Stomach smooth muscle (tissue), 2 donors: ENCODE data around the gene TBRG4.
A peak's percentile ranks its signal among the peaks of the same experiment; 100 is the strongest.

ENCODE experiments used
- H3K27ac ChIP-seq: one replicate; pipeline ENCODE4 v1.7.0; 2013; ENCODE audit warnings: mild to moderate bottlenecking, low read length, inconsistent platforms
- H3K27me3 ChIP-seq, 2 donors: one replicate each; pipeline ENCODE4 v1.7.0; 2013; ENCODE audit warnings: low read length in 2 of 2; ENCODE audit not compliant: insufficient read depth in 2 of 2, control insufficient read depth in 1 of 2
- H3K36me3 ChIP-seq, 2 donors: one replicate each; pipeline ENCODE4 v1.7.0; 2013; ENCODE audit warnings: low read length in 2 of 2; ENCODE audit not compliant: control insufficient read depth in 2 of 2, insufficient read depth in 2 of 2
- H3K4me1 ChIP-seq: one replicate; pipeline ENCODE4 v1.7.0; 2013; ENCODE audit warnings: low read length; ENCODE audit not compliant: control insufficient read depth, insufficient read depth
- H3K4me3 ChIP-seq, 2 donors: one replicate each; pipeline ENCODE4 v1.7.0; 2013; ENCODE audit warnings: low read length in 2 of 2
- H3K9ac ChIP-seq, 2 donors: one replicate each; pipeline ENCODE4 v1.7.0; 2013; ENCODE audit warnings: low read length in 2 of 2, mild to moderate bottlenecking in 1 of 2
- H3K9me3 ChIP-seq, 2 donors: one replicate each; pipeline ENCODE4 v1.7.0; 2013; ENCODE audit warnings: low read length in 2 of 2; ENCODE audit not compliant: control insufficient read depth in 2 of 2
- donor health status: healthy.
- donor health status: Pancreatic carcinoma.

The TBRG4 gene

GRCh38 chr7:45088146-45088701, 23.3 kb downstream of the TBRG4 start:
- H3K9ac ChIP-seq, result peak overlapping the region; percentile 55 to 59

DNA sequence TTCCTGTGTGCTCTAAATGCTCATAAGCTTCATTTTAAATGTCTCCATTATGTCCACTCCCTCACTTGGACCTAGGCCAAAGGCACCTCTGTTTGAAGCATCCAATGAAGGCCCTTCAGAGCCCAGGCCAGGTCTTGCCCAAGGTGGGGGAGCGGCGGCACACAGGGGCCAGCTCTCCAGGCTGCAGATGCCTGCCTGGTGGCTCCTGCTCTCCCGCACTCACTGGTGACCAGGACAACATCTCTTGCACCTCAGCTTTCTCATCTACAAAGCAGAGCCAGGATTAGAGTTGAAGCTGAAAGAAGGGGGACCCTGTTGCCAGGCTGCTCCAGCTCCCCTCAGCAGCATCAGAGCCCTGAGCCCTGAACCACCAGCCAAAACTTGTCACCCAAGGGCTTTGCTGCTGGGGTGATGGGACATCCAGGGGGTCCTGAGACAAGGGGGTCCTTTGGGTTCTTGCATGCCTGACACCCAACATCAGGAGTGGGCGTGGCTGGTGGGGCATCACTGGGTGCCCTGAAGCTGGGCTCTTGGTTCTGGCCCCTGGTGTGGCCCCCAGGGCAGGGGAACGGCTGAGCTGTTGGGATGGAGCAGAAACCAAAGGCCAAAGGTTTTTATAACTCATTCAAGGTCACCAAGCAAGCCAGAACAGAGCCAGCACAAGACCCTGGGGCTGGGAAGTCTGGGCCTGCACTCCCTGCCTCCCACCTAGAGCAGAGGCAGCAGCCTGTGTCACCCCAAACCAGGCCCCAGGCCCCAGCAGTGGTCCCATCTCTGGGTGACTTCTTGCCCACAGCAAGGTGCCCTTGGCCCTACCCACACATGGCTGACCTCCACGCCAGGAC, 24.0 kb downstream of the TBRG4 start:
- Histone ChIP-seq H3K36me3 (peaks cover 2% of the 10 kb centered on the region in 2 donors), H3K27ac (peak overlapping the region; percentile 70), H3K4me3 (peak overlapping the region in 1 of 2 donors; percentile 78), H3K4me1 (peaks cover 15% of the 10 kb centered on the region), H3K9ac (peak overlapping the region in 1 of 2 donors; percentile 59), H3K9me3 (no peaks in the 10 kb centered on the region), H3K27me3 (no peaks in the 10 kb centered on the region)

More at GRCh38 chr7:45088146-45088701, 23.3 kb downstream of the TBRG4 start:
- no peaks in the 10 kb centered on the region for H3K27me3 ChIP-seq
- peak overlapping the region; percentile 49 to 78 for H3K4me3 ChIP-seq
- no peaks in the 10 kb centered on the region for H3K9me3 ChIP-seq
- H3K27ac ChIP-seq, result peak overlapping the region; percentile 70
- peaks cover 15% of the 10 kb centered on the region for H3K4me1 ChIP-seq
- peaks cover 2% of the 10 kb centered on the region in 2 donors for H3K36me3 ChIP-seq

DNA sequence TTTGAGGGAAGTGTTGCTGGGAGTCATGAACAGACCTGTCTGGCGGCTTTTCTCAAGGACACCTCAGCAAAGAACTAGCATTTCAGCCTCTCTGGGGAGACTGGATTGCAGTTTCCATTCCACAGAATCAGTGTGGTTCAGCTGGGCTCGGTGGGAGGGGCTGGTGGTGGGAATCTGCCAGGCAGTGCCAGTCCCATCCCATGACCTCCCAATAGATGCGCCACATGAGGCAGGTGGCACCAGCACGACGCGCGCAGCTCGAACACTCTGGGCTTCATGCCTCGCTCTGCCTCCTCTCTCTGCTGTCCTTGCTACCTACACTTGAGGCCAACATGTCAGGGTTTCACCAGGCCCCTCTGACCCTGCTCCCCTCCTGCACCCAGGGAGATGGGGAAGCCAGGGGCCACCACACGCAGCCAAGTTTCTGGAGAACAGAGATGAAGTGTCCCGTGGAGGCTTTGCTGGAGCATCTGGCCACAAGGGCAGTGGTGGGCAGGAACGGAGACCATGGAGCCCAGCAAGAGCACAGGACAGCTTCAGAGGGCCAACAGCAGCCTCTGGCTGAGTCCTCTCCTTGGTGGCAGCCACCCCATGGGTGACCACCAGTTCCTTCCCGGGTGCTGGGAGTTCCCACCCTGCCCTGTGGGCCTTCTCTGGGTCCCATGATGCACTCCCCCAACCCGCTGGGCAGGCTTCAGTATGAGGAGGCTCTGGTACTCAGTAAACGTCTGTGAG, 25.0 kb downstream of the TBRG4 start:
- Histone ChIP-seq H3K9ac (no peak overlapping the region), H3K36me3 (peaks cover 2% of the 10 kb centered on the region in 2 donors), H3K4me1 (peaks cover 15% of the 10 kb centered on the region)

DNA sequence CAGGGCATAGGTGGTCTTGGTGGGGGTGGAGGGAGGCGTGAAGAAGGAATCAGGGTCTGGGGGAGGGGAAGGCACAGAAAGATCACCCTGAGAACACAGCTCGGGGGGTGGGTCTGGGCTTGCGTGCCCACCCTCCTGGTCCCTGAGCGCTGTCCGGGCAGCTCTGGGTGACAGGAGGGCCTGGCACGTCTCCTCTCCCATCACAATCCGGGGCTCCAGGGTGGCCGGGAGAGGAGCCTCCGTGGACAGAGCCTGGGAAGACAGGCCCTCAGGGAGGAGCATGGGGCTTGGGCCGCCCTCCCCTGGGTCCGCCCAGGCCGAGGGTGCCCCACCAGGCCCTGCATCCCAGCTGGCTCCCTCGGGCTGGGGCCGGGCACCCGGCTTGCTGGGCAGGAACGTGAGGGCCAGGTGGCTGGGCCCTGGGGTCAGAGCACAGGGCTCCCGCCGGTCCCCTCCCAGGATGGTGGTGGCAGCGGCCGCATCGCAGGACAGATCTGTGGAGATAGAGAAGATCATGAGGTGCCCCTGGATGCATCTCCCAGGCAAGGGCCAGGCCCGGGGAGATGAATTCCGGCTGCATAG, 25.8 kb downstream of the TBRG4 start:
- Histone ChIP-seq H3K27me3 (no peaks in the 10 kb centered on the region), H3K27ac (no peak overlapping the region), H3K4me1 (peaks cover 15% of the 10 kb centered on the region), H3K36me3 (peaks cover 2% of the 10 kb centered on the region in 2 donors), H3K9ac (no peak overlapping the region), H3K9me3 (no peaks in the 10 kb centered on the region), H3K4me3 (no peak overlapping the region)

More for the DNA sequence above, 25.0 kb downstream of the TBRG4 start:
- Histone ChIP-seq H3K9me3 (no peaks in the 10 kb centered on the region), H3K27ac (no peak overlapping the region), H3K4me3 (no peak overlapping the region), H3K27me3 (no peaks in the 10 kb centered on the region)

DNA sequence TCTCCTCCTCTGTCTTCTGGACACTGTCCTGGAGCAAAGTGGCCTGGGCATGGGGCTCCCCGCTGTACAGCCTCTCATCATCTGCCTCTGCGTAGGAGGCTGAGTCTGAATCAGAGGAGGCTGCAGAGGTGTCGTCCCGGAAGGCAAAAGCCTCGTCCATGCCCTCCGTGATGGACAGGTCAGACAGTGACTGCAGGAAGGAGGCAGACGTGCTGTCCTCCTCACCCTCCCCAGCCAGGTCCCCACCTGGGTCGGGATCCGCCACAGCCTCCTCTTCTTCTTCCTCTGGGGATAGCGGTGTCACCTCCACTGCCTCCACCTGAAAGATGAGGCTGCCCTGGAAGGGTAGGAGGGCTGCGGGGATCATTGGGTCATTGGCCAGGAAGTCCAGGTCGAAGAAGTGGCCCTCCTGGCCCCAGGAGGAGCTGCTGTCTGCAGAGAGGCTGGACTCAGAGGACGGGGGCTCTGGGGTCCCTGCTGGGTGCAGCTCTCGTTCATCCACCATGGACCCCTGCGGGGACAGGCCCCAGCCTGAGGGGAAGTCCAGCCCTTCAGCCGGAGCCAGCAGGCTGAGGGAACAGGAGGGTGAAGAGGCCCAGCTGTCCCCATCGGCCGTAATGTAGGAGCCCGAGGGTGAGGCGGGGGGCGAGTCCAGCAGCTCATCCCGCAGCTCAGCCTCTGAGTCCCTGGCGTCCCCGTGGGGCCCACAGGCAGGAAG, 26.4 kb downstream of the TBRG4 start:
- no peak overlapping the region for H3K9ac ChIP-seq
- H3K27me3 ChIP-seq, result no peaks in the 10 kb centered on the region
- H3K4me3 ChIP-seq, result no peak overlapping the region
- H3K36me3 ChIP-seq, result peaks cover 2% of the 10 kb centered on the region in 2 donors
- no peak overlapping the region for H3K27ac ChIP-seq
- peaks cover 15% of the 10 kb centered on the region for H3K4me1 ChIP-seq
- no peaks in the 10 kb centered on the region for H3K9me3 ChIP-seq

- Histone ChIP-seq H3K9ac (no peak overlapping the region), H3K36me3 (peaks cover 2% of the 10 kb centered on the region in 2 donors), H3K9me3 (no peaks in the 10 kb centered on the region), H3K4me3 (no peak overlapping the region), H3K4me1 (peaks cover 14% of the 10 kb centered on the region), H3K27ac (no peak overlapping the region), H3K27me3 (no peaks in the 10 kb centered on the region)
These were observed 27.2 kb downstream of the TBRG4 start for GRCh38 chr7:45084336-45084735.

DNA sequence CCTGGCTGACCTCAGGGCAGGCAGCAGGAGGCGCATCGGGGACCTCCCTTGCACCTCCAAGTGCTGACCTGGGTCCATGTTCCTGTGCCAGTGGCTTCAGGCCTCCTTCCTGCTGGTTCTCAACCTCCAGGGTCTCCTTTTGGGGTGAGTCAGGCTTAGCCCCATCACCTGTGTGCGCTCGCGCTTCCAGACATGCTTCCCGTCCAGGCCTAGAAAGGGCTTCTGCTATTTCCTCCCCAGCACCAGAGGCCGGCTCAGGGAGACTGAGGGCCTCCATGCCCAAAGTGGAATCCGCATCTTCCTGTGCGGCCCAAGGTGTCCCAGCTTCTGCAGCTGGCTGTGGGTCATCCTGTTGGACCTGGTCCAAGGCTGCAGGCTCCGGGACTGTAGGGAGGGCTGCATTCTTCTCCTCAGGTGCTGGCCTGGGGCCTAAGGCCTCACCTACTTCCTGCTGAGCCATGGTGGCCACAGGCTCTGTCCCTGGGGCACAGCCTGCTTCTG, 28.6 kb downstream of the TBRG4 start:
- Histone ChIP-seq H3K36me3 (peaks cover 6% of the 10 kb centered on the region in 2 donors), H3K9ac (no peak overlapping the region), H3K27ac (no peak overlapping the region), H3K4me3 (no peak overlapping the region), H3K4me1 (peaks cover 4% of the 10 kb centered on the region), H3K27me3 (no peaks in the 10 kb centered on the region), H3K9me3 (no peaks in the 10 kb centered on the region)

- Histone ChIP-seq H3K9ac (no peak overlapping the region), H3K4me1 (no peaks in the 10 kb centered on the region), H3K27ac (no peak overlapping the region), H3K9me3 (no peaks in the 10 kb centered on the region), H3K27me3 (no peaks in the 10 kb centered on the region), H3K36me3 (peaks cover 8 to 9% of the 10 kb centered on the region in 2 donors), H3K4me3 (no peak overlapping the region)
These were observed 29.3 kb downstream of the TBRG4 start for GRCh38 chr7:45082031-45082830.

- Histone ChIP-seq H3K9me3 (no peaks in the 10 kb centered on the region), H3K4me3 (no peak overlapping the region), H3K27me3 (no peaks in the 10 kb centered on the region), H3K4me1 (no peaks in the 10 kb centered on the region), H3K9ac (no peak overlapping the region), H3K36me3 (peaks cover 11 to 13% of the 10 kb centered on the region in 2 donors), H3K27ac (no peak overlapping the region)
These were observed 29.9 kb downstream of the TBRG4 start for GRCh38 chr7:45081670-45081974.
